ENCODE results near the gene DUSP8.

GRCh38 chr11:1592628-1593027, 20.6 kb upstream of the DUSP8 start:
- TF ChIP-seq ZNF274 (IDR thresholded peaks at IDR 0.05; ENCODE audit: low read depth, low read length), result no peak
- TF ChIP-seq SUZ12 (IDR thresholded peaks at IDR 0.05; ENCODE audit: extremely low read depth, insufficient read depth, insufficient read length), result no peak
- TF ChIP-seq YY1 (IDR thresholded peaks at IDR 0.05; ENCODE audit: insufficient read depth, insufficient read length), result no peak
